Daoy (cell line): ENCODE results near the gene CMBL. TPM values are rescaled to one million over a fixed set of nuclear protein-coding genes. Genes with fewer than 3 reads are reported as not detected.
"Not testable (repeated sequence)": the region's sequence is repeated elsewhere in the genome, so short reads cannot be mapped to it uniquely, and the experiment has no call there.

Source experiments
- DNase-seq: peaks from one replicate; pipeline ENCODE4 v3.0.0-alpha.2; 2015; ENCODE audit warnings: low read depth
- total RNA-seq: library from RNA; depleted of rRNA; stranded (reverse); fragments of >200 nt; shearing (Covaris generic); gene quantifications from 2 replicates; pipeline ENCODE4 v1.2.3, GENCODE V29; 2014

The CMBL gene
- total RNA-seq, 1 experiment from 2014 or later = 1.4 TPM

DNA sequence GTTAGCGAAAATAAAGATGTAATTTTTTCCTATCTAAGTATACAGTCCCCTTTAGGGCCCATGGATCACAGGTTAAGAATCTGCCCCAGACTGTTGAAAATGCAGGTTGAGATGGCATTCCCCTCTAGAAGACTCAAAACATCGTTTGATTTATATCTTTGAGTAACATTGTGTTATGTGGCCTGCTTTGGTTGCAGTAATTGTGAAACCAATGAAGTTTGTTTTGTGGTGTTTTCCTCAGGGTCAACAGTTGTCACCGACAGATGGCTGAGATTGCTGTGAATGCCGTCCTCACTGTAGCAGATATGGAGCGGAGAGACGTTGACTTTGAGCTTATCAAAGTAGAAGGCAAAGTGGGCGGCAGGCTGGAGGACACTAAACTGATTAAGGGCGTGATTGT is 49.8 kb downstream of the CMBL start:
- DNase-seq = no peak

DNA sequence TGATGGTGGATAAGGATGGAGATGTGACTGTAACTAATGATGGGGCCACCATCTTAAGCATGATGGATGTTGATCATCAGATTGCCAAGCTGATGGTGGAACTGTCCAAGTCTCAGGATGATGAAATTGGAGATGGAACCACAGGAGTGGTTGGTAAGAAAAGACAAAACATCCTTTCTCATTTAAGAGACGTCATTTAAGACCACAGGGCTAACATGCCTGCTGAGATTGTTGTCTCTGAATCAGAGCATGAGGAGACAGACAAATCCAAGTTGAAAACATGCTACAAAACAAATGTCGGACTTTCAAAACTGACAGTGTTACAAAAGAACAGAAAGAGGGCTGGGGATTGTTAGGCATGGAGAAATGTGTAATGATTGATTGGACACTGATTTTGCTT is 53.0 kb downstream of the CMBL start:
- DNase-seq = no peak

DNA sequence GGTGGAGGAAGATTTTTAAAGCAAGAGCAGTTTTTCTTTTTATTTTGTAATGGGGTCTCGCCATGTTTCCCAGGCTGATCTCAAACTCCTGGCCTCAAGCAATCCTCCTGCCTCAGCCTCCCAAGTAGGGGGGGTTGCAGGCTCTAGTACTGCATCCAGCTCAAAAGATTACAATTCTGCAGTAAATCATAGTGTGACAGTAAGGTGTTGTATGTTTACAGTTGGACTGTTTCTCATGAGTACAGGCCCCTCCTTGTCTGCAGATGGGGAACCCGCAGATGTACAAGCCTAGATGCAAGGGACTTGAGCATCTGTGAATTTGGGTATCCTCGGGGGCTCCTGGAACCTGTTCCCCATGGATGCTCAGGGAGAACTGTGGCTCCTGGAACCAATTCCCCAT is 54.3 kb downstream of the CMBL start:
- DNase-seq = no peak

DNA sequence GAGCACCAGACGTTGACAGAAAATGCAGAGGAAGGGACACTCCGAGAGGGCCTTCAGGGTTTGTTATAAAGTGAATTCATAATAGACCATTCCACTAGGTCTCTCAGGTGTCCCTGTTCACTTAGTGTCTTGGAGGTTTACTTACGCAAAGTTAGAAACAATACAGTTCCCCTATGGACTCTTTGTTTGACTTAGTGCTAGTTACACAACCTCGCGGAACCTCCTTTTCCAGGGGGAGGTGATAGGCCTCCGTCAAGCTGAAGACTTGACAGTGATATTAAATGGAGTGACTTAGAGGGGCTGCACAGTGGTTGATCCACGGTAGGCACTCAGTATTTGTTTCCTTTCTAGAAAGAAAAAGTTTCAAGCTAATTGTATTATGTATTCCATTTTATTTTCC is 56.3 kb downstream of the CMBL start:
- no peak for DNase-seq

- DNase-seq = no peak
Observed at GRCh38 chr5:10250806-10251276, 56.9 kb downstream of the CMBL start.

GRCh38 chr5:10249948-10250805 is 57.5 kb downstream of the CMBL start, which contains the start of gene CCT5:
Gene CCT5, plus strand, starts transcription at chr5:10250280. Its CDS starts 61 bp downstream, at chr5:10250341.
- DNase-seq = peak; percentile 97

GRCh38 chr5:10248378-10249260 is 59.1 kb downstream of the CMBL start:
- no peak for DNase-seq

DNA sequence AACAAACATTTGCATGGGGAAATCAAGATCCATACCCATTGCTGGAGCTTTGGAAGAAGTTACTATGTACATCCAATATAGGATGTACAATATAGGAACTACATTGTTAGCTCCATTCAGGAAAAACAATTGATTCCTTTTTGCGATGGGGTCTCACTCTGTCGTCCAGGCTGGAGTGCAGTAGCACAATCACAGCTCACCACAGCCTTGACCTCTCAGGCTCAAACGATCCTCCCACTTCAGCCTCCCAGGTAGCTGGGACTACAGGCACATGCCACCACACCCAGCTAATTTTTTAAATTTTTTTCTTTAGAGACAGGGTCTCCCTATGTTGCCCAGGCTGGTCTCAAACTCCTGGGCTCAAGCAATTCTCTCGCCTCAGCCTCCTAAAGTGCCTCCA is 60.5 kb downstream of the CMBL start:
- not testable (repeated sequence) for DNase-seq

DNA sequence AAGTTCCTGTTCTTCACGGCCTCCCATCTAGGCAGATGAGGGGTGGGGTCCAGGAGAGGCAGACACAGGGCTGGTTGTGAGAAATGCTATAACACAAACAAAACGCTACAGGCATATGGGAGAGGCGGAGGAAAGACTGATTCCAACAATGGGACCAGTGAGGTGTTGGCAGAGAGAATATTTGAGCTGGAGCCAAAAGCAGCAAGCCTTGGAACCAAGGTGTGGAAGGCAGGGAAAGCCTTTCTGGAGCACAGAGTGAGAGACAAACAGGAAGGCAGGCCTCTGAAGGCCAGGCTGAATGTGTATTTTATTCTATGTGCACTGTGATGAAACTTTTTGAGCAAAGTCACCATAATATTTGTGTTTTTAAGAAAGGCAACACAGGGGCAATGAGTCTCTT is 60.9 kb downstream of the CMBL start:
- no peak for DNase-seq

DNA sequence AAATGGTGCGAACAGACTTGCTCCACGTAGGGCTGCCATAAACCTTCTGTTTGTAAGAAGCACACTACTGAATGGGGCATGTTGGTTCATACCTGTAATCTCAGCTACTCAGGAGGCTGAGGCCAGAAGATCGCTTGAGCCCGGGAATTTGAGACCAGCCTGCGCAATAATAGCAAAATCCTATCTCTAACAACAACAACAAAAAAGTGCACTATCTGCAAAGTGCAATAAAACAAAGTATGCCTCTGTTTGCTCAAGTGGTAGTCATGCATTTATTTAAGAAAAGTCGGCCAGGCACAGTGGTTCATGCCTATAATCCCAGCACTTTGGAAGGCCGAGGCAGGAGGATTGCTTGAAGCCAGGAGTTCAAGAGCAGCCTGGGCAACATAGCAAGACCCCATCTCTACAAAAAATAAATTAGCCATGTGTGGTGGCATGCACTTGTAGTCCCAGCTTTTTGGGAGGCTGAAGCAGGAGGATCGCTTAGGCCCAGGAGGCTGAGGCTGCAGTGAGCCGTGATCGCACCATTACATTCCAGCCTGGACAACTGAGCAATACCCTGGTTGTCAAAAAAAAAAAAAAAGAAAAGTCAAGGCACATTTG is 63.3 kb downstream of the CMBL start:
- DNase-seq = no peak

DNA sequence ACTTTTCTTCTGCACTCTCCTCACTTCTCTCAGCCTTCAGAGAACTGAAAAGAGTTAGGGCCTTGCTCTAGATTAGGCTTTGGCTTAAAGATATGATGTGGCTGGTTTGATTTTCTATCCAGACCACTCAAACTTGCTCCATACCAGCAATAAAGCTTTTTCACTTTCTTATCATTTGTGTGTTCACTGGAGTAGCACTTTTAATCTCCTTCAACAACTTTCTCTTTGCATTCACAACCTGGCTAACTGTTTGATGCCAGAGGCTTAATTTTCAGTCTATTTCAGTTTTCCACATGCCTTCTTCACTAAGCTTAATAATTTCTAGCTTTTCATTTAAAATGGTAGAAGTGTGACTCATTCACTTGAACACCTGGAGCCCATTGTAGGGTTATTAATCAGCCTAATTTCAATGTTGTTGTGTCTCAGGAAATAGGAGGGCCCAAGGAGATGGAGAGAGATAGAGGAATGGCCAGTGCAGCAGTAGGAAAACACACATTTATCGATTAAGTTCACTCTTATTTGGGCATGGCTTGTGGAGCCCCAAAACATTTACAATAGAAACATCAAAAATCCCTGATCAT is 64.0 kb downstream of the CMBL start:
- DNase-seq = no peak

- peak; percentile 41 for DNase-seq
Observed at GRCh38 chr5:10235350-10235749, 72.4 kb downstream of the CMBL start.

- peak; percentile 84 for DNase-seq
Observed at GRCh38 chr5:10233505-10233904, 74.2 kb downstream of the CMBL start.

DNA sequence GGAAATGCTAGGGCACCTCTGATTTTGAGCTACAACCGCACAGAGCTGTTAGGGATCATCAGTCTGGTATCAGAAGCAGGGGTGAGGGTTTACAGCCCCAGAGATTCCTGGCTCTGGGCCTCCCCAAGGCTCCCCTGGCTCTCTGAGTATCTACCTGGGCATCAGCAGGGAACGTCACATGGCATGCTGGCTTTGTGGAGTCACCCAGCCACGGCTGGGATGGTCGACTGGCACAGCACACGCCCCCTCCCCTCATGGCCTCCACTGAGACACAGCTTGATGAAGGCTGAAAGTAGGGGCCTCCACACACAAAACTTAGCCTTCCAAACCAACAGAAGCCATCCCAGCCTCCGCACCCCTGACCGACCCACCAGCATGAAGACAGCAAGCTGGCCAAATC is 74.7 kb downstream of the CMBL start:
- no peak for DNase-seq

DNA sequence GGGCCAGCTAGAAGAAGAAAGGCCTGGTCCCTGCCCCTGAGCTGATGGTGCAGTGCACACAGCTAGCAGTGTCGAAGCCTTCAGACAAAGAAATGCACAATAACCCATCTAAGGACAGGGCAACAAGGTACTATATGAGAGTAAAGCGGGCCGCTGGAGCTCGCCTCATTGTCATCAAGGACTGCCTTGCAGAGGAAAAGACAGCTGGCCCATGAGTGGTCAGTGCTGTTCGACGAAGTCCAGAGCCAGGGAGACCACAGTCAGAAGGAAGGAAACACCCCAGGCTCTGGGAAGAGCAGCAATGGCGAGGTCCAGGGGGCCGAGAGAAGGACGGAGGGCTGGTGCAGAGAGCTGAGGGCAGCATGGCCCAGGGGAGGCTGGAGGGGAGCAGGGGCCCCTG is 75.3 kb downstream of the CMBL start:
- no peak for DNase-seq

DNA sequence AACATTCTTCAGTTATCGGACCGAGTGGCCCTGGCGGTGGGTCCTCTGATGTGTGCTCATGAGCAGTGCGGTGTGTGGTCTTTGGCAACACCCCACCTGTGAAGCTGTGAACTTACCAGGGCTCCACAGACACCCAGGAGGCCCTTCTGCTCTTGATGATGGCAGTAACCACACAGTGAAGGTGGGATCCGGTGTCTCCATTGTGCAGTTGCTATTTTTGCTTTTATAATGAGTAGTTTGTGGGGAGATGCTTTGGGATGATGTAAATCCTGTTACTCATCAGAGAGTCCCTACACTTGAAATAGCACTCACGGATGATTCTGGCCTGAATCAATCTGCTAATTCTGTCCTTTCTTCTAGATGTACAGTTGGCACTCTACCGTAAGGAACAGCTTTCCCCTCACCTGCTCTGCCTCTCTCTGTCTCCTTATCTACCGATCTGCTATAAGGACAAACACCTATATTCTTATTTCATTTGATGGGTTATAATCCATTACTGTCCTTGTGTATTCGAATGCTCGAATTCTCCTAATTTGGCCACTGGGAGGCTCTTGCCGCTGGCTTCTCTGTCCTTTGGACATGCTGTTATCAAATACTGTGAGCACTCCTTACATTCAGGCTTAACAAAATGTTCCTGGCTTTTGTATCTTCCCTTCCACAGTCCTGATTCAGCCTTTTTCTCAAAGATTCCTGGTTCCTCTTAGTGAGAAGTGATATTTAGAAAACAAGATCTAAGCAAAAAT is 78.2 kb downstream of the CMBL start:
- peak; percentile 65 for DNase-seq

DNA sequence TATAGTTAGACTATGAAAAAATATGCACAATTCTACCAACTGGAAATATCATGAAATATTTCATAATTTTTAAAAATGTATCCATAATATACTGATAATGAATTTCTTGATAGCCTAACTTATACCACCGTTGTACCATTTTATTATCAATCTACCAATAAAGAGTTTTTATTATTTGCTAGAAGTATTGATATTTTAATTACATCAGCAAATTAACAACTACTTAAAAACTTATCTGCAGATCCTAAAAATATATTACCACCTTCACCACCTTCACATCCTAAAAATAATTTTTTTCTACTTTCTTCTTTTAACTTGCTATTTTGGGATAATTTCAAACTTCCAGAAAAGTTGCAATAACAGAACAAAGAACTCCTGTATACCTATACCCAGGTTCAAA is 79.4 kb downstream of the CMBL start:
- no peak for DNase-seq
